ENCODE results near the gene BEX3.

DNA sequence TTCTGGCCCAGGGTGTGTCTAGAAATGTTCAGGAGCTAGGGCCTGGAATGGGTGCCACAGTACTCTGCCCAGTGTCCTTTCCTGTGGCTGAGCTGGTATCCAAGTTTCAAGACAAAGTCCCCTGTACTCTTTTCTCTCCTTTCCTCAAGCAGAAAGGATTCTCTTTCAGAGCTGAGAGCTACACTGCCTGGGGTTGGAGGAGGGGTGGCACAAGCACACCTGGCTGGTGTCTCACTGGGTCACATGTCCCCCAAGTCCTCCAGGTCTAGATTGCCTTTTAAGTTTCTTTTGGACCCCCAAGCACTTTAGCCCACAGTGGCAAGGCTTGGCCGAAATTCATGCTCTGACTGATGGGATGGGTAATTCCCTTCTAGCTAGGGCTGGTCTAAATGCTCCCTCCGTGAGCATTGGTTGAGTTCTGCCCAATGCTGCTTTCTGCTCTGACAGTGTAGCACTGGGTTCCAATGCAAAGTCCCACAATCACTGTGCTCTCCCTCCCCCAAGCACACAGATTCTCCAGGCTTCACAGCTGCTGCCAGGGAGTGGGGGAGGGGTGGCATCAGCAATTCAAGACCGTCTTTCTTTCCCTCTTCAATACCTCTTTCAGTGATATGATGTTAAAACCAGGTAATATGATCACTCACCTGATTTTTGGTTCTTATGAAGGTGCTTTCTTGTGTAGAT, 47.8 kb downstream of the BEX3 start:
- TF ChIP-seq, protein P1, sequence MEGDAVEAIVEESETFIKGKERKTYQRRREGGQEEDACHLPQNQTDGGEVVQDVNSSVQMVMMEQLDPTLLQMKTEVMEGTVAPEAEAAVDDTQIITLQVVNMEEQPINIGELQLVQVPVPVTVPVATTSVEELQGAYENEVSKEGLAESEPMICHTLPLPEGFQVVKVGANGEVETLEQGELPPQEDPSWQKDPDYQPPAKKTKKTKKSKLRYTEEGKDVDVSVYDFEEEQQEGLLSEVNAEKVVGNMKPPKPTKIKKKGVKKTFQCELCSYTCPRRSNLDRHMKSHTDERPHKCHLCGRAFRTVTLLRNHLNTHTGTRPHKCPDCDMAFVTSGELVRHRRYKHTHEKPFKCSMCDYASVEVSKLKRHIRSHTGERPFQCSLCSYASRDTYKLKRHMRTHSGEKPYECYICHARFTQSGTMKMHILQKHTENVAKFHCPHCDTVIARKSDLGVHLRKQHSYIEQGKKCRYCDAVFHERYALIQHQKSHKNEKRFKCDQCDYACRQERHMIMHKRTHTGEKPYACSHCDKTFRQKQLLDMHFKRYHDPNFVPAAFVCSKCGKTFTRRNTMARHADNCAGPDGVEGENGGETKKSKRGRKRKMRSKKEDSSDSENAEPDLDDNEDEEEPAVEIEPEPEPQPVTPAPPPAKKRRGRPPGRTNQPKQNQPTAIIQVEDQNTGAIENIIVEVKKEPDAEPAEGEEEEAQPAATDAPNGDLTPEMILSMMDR (IDR thresholded peaks at IDR 0.05; ENCODE audit: low read depth, low read length, poor library complexity, severe bottlenecking): no peak
- TF ChIP-seq EZH2phosphoT487 (IDR thresholded peaks at IDR 0.05; ENCODE audit: borderline replicate concordance, low read length): no peak
